Transverse colon (tissue), 4 donors: Measurements from ENCODE around the gene CACFD1. TPM values are rescaled to one million over a fixed set of nuclear protein-coding genes. Genes with fewer than 3 reads are reported as not detected.

Experiments
- DNase-seq: peaks from one replicate; pipeline ENCODE4 v3.0.0-alpha.2; 2019
- H3K27ac ChIP-seq, 4 donors: fragments of 200-600 bp; sonication (generic); 2 replicates each; pipeline ENCODE4 v1.5.1; 2016 to 2018; ENCODE audit warnings: inconsistent platforms in 4 of 4
- H3K27me3 ChIP-seq: fragments of 200-600 bp; sonication (generic); 2 replicates; pipeline ENCODE4 v1.5.1; 2017; ENCODE audit warnings: inconsistent platforms
- H3K36me3 ChIP-seq, 4 donors: fragments of 200-600 bp; sonication (generic); 2 replicates each; pipeline ENCODE4 v1.5.1; 2017 to 2019; ENCODE audit warnings: inconsistent platforms in 4 of 4
- H3K4me1 ChIP-seq, 4 donors: fragments of 200-600 bp; sonication (generic); 2 replicates each; pipeline ENCODE4 v1.5.1; 2017 to 2020; ENCODE audit warnings: inconsistent platforms in 4 of 4
- H3K4me3 ChIP-seq, 4 donors: fragments of 200-600 bp; sonication (generic); 1 replicate in 1 of 4; 2 replicates in 3 of 4; pipeline versions ENCODE4 v1.5.1 to v1.6.1; 2017 to 2019; ENCODE audit warnings: inconsistent platforms in 4 of 4
- H3K9me3 ChIP-seq, 2 donors: fragments of 200-600 bp; sonication (generic); 2 replicates each; pipeline ENCODE4 v1.5.1; 2017 to 2019; ENCODE audit warnings: inconsistent platforms in 2 of 2
- CTCF ChIP-seq, 5 experiments: fragments of 200-600 bp in 3 of 5; fragments of 450-650 bp in 2 of 5; sonication (generic) in 3 of 5; IDR thresholded peaks; 1 replicate in 2 of 5; 2 replicates in 3 of 5; pipeline ENCODE4 v1.5.1; 2016 to 2017; ENCODE audit warnings: antibody characterized with exemption in 5 of 5, inconsistent platforms in 3 of 5, mild to moderate bottlenecking in 2 of 5, moderate library complexity in 1 of 5
- EP300 ChIP-seq: sonication (generic); formaldehyde crosslinking; IDR thresholded peaks from one replicate; pipeline ENCODE4 v1.6.1; 2017; ENCODE audit warnings: antibody characterized with exemption, low read depth
- POLR2A ChIP-seq: fragments of 450-650 bp; IDR thresholded peaks from one replicate; pipeline ENCODE4 v1.6.1; 2016; ENCODE audit warnings: antibody characterized with exemption, mild to moderate bottlenecking, moderate library complexity
- POLR2AphosphoS5 ChIP-seq, 3 donors: sonication (generic); formaldehyde crosslinking; IDR thresholded peaks; one replicate each; pipeline ENCODE4 v1.6.1; 2016; ENCODE audit warnings: antibody characterized with exemption in 3 of 3
- WGBS, 2 donors: methylation state at CpG; one replicate each; pipeline ENCODE4 v1.1.5; 2018; ENCODE audit warnings: low coverage in 1 of 2; 5-methylcytosine and 5-hydroxymethylcytosine counted together
- in situ Hi-C, 4 donors: fragments of 200-750 bp; cut with MboI; loops; one replicate each; pipeline versions ENCODE4 v1.15.0 to v1.15.1; 2017; ENCODE audit warnings: low sequenced_read_pairs in 3 of 4, low pct_ligation_motif_present in 1 of 4, low pct_unique_long_range_greater_than_20kb in 1 of 4
- intact Hi-C: fragments of 100-400 bp; cut with DNase I; formaldehyde crosslinking; loops from one replicate; pipeline ENCODE4 v1.15.1; 2023; ENCODE audit warnings: low total_unique reads
- total RNA-seq, 4 donors: library from RNA; depleted of rRNA; stranded (reverse); fragments of >200 nt; gene quantifications; one replicate each; pipeline ENCODE4 v1.1.0, GENCODE V29; 2016

Gene CACFD1
- 100 to 1,000 TPM in 1 of 4 donors, 10 to 100 TPM in 3; 44.6 to 153 (median 80.0) TPM for total RNA-seq

DNA sequence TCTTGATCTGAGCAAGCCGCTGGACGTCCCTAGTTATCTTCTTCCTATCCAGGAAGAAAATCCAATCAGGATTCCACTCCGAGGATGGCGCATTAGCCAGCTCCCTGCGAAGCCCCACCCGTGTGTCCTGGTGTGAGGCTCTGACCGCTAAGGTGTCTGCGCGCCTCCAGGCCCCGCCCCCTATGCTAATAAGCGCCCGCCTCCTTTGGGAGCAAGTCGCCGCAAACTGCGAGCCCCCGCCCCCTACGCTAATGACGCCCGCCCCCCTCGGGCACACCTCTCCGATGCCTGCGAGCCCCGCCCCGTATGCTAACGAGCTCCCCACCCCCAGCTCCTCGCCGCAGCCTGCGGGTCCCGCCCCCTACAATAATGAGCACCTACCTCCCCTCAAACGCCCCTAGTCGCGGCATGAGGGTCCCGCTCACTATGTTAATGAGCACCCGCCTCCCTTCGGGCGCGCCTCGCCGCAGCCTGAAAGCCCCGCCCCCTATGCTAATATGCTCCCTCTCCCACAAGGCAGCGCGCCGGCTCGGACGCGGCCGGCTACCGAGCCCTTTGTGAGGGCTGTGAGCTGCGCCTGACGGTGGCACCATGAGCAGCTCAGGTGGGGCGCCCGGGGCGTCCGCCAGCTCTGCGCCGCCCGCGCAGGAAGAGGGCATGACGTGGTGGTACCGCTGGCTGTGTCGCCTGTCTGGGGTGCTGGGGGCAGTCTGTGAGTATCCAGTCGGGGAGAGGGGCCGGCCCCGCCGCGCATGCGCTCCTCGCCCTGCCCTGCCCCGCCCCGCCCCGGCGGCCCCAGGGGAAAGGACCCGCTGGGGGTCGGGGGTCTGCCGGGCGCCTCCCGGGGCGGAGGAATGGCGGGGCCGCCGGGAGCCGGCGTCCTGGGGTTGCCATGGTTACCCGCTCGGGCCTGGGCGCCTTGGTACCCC, at the start of gene CACFD1:
Gene CACFD1, plus strand, starts transcription at position 503 of the 929 bp plus-strand sequence. Its CDS starts 89 bp downstream, at position 592.
- TF ChIP-seq POLR2A = peak; percentile 95
- TF ChIP-seq EP300 = no peak
- TF ChIP-seq POLR2AphosphoS5 (IDR thresholded peaks at IDR 0.05) = peak; percentile 66 to 95 (median 92)
- H3K4me1 ChIP-seq = peaks cover 2 to 25% (median 15%) of the 10 kb centered on the region in 4 donors
- DNase-seq = peak; percentile 99
- no peaks in the 10 kb centered on the region for H3K27me3 ChIP-seq
- H3K9me3 ChIP-seq = no peaks in the 10 kb centered on the region
- H3K27ac ChIP-seq = peak within 1 kb of the TSS; percentile 94 to 97 (median 95)
- WGBS, 2 donors = 1% methylated on average over 40 of the region's 86 CpGs; no CpG with 5 or more reads in 1 of the 2 donors
- H3K4me3 ChIP-seq = peak within 1 kb of the TSS; percentile 70 to 83 (median 76)
- no peaks in the 10 kb centered on the region for H3K36me3 ChIP-seq
- in situ Hi-C loops = no loop called here
- intact Hi-C loops = no loop called here

- no peak overlapping the region for H3K27ac ChIP-seq
- no peaks in the 10 kb centered on the region for H3K9me3 ChIP-seq
- H3K4me1 ChIP-seq = peaks cover 0 to 33% (median 27%) of the 10 kb centered on the region in 4 donors
- intact Hi-C loops (no loop called here), in situ Hi-C loops (no loop called here)
- TF ChIP-seq CTCF (IDR thresholded peaks at IDR 0.05) = no peak
- no peak for TF ChIP-seq EP300
- H3K4me3 ChIP-seq = no peak overlapping the region
- 65% methylated on average over 1 of the region's 1 CpG; no CpG with 5 or more reads in 1 of the 2 donors for WGBS, 2 donors
- peaks cover 0 to 24% (median 10%) of the 10 kb centered on the region in 4 donors for H3K36me3 ChIP-seq
- no peak for DNase-seq
- no peaks in the 10 kb centered on the region for H3K27me3 ChIP-seq
Observed at GRCh38 chr9:133415170-133415569, 44.6 kb upstream of the CACFD1 start.

DNA sequence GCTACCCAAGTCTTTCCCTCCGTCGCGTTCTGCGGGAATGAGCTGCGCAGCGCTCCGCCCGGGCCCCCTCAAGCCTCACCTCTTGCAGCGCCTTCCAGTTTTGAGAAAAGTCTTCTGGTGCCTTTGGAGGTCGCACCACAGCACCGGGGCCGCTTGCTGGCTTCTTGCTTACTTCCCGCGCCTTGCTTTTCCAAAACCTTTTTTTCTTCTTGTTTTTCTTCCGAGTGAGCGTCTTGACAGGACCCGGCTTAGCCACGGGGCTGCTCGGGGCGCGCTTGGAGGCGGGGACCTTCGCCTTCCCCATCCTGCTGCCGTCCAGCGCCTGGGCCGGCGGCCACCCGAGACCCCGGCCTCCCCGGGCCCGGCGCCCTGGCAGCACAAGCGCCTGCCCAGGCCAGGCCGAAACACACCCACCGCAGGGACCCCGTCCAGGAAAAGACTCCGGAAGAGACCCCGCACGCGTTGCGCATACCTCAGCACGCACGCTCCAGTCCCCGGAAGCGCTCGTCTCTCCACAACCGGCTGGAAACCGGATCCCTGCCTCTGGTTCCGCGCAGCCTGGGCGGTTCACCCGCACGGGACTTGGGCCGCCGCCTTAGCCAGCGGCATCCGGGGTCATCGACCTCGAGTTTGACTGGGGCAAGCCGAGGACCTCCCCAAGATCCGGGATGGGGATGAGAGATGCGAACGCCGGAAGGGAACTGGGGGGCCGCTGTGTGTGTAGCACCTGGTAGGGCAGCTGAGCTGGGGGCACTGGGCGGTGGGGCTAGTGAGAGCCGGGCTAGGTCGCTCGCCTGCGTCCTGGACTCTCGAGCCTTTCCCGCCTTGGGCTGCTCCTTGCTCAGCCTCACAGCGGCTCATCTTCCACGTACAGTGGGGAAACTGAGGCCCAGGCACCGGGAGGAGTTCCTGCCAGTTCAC, 42.0 kb upstream of the CACFD1 start, which contains the start of gene REXO4:
Gene REXO4, minus strand, starts transcription at position 470 of the 921 bp plus-strand sequence. Its CDS starts 166 bp downstream, at position 304.
- intact Hi-C loops = no loop called here

More for the DNA sequence above, 42.0 kb upstream of the CACFD1 start, which contains the start of gene REXO4:
- in situ Hi-C loops = no loop called here
- Histone ChIP-seq H3K4me1 (peaks cover 0 to 38% (median 27%) of the 10 kb centered on the region in 4 donors), H3K4me3 (peak within 1 kb of the TSS; percentile 62 to 99 (median 88)), H3K27ac (peak within 1 kb of the TSS; percentile 90 to 94 (median 94)), H3K27me3 (no peaks in the 10 kb centered on the region), H3K36me3 (peaks cover 0 to 14% (median 2%) of the 10 kb centered on the region in 4 donors), H3K9me3 (no peaks in the 10 kb centered on the region)
- 1% methylated on average over 23 to 67 of the region's 75 CpGs for WGBS, 2 donors
- peak; percentile 90 for DNase-seq
- TF ChIP-seq EP300 (no peak), POLR2A (peak; percentile 54), CTCF (IDR thresholded peaks at IDR 0.05) (peak in 1 of 5 experiments; percentile 7), POLR2AphosphoS5 (IDR thresholded peaks at IDR 0.05) (peak; percentile 33 to 79 (median 46))
